Tibial nerve (tissue), 4 donors: ENCODE measurements around the gene ZNF2. TPM values are rescaled to one million over a fixed set of nuclear protein-coding genes. Genes with fewer than 3 reads are reported as not detected.

Experiments used
- DNase-seq, 2 donors: peaks; one replicate each; pipeline ENCODE4 v3.0.0-alpha.2; 2019; ENCODE audit warnings: low spot score in 2 of 2
- H3K27ac ChIP-seq, 4 donors: fragments of 200-600 bp; sonication (generic) in 3 of 4; one replicate each; pipeline ENCODE4 v1.5.1; 2017 to 2019; ENCODE audit warnings: mild to moderate bottlenecking in 1 of 4
- H3K27me3 ChIP-seq, 2 donors: fragments of 200-600 bp; sonication (generic) in 1 of 2; one replicate each; pipeline versions ENCODE4 v1.5.1 to v1.6.0; 2017 to 2019
- H3K36me3 ChIP-seq, 3 donors: fragments of 200-600 bp; sonication (generic); one replicate each; pipeline ENCODE4 v1.5.1; 2018 to 2019
- H3K4me1 ChIP-seq, 4 donors: fragments of 200-600 bp; sonication (generic) in 3 of 4; one replicate each; pipeline ENCODE4 v1.5.1; 2017 to 2019
- H3K4me3 ChIP-seq, 4 donors: fragments of 200-600 bp; sonication (generic) in 3 of 4; one replicate each; pipeline ENCODE4 v1.5.1; 2017 to 2019; ENCODE audit warnings: mild to moderate bottlenecking in 1 of 4, moderate library complexity in 1 of 4
- H3K9me3 ChIP-seq, 4 donors: fragments of 200-600 bp; sonication (generic) in 3 of 4; one replicate each; pipeline ENCODE4 v1.5.1; 2017 to 2019
- EP300 ChIP-seq, 2 donors: sonication (generic); formaldehyde crosslinking; IDR thresholded peaks; one replicate each; pipeline ENCODE4 v1.6.1; 2017; ENCODE audit warnings: antibody characterized with exemption in 2 of 2, mild to moderate bottlenecking in 1 of 2
- POLR2A ChIP-seq, 2 donors: fragments of 450-650 bp; IDR thresholded peaks; one replicate each; pipeline ENCODE4 v1.6.1; 2017; ENCODE audit warnings: antibody characterized with exemption in 2 of 2, mild to moderate bottlenecking in 2 of 2, moderate library complexity in 2 of 2
- WGBS, 2 donors: methylation state at CpG; one replicate each; pipeline ENCODE4 v1.1.5; 2018; 5-methylcytosine and 5-hydroxymethylcytosine counted together
- total RNA-seq, 4 donors: library from RNA; depleted of rRNA; stranded (reverse); fragments of >200 nt; gene quantifications; one replicate each; pipeline ENCODE4 v1.1.0, GENCODE V29; 2016
- TF ChIP-seq, protein P1 (sequence below), 5 experiments: fragments of 200-600 bp in 3 of 5; fragments of 450-650 bp in 2 of 5; sonication (generic) in 3 of 5; IDR thresholded peaks; one replicate each; pipeline ENCODE4 v1.5.1; 2016 to 2019; ENCODE audit warnings: antibody characterized with exemption in 5 of 5, mild to moderate bottlenecking in 3 of 5, moderate library complexity in 2 of 5

The ZNF2 gene
- total RNA-seq, 4 donors from 2014 or later = 3.9 to 5.7 (median 4.9) TPM

DNA sequence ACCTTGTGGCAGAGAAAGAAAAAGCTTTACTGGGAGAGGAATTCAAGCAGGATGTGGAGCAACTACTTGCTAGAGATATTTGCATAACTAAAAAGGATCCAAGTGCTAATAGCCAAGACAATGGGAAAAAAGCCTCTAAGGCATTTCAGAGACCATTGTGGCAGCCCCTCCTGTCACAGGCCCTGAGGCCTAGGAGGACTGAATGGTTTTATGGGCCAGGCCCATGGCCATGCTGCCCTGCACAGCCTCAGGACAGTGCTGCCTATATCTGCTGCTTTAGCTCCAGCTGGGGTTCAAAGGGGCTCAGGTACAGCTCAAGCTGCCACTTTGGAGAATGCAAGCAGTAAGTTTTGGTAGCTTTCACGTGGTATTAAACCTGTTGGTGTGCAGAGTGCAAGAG lies 26.9 kb upstream of the ZNF2 start:
- 83 to 88% methylated on average over 1 of the region's 1 CpG for WGBS, 2 donors
- no peaks in the 10 kb centered on the region for H3K4me1 ChIP-seq

DNA sequence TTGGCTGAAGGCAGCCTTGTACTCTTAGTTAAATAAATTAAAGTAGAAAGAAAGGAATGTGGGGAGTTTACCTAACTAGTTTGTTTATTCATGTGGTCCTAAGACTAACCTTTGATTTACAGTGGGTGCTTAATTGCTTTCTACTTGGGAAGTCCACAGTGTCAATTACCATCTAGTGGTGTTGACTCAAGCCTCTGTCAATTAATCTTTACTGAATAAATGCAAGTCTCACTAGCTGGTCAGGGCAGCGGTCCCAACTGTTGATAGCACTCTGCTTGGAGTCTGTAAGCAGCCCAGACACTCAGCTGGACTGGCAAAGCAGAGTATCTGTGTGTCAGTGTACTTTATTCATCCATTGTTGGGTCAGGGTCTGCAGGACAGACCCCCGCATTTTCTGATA lies 21.8 kb upstream of the ZNF2 start:
- DNase-seq = no peak
- TF ChIP-seq EP300 (IDR thresholded peaks at IDR 0.05) (no peak), POLR2A (IDR thresholded peaks at IDR 0.05) (no peak)
- TF ChIP-seq, protein P1, sequence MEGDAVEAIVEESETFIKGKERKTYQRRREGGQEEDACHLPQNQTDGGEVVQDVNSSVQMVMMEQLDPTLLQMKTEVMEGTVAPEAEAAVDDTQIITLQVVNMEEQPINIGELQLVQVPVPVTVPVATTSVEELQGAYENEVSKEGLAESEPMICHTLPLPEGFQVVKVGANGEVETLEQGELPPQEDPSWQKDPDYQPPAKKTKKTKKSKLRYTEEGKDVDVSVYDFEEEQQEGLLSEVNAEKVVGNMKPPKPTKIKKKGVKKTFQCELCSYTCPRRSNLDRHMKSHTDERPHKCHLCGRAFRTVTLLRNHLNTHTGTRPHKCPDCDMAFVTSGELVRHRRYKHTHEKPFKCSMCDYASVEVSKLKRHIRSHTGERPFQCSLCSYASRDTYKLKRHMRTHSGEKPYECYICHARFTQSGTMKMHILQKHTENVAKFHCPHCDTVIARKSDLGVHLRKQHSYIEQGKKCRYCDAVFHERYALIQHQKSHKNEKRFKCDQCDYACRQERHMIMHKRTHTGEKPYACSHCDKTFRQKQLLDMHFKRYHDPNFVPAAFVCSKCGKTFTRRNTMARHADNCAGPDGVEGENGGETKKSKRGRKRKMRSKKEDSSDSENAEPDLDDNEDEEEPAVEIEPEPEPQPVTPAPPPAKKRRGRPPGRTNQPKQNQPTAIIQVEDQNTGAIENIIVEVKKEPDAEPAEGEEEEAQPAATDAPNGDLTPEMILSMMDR (IDR thresholded peaks at IDR 0.05) = no peak
- H3K36me3 ChIP-seq = peaks cover 0 to 100% (median 0%) of the 10 kb centered on the region in 3 donors
- H3K4me1 ChIP-seq = no peaks in the 10 kb centered on the region
- peaks cover 0 to 100% (median 33%) of the 10 kb centered on the region in 4 donors for H3K9me3 ChIP-seq
- WGBS, 2 donors = 100% methylated on average over 2 of the region's 2 CpGs
- H3K27me3 ChIP-seq = no peaks in the 10 kb centered on the region
- H3K27ac ChIP-seq = no peak overlapping the region
- no peak overlapping the region for H3K4me3 ChIP-seq

More for the DNA sequence above, 26.9 kb upstream of the ZNF2 start:
- Histone ChIP-seq H3K36me3 (peaks cover 0 to 90% (median 0%) of the 10 kb centered on the region in 3 donors), H3K4me3 (no peak overlapping the region), H3K9me3 (peaks cover 0 to 82% (median 15%) of the 10 kb centered on the region in 4 donors), H3K27ac (no peak overlapping the region), H3K27me3 (no peaks in the 10 kb centered on the region)
- DNase-seq = no peak
- TF ChIP-seq POLR2A (IDR thresholded peaks at IDR 0.05) = no peak
- no peak for TF ChIP-seq EP300 (IDR thresholded peaks at IDR 0.05)
- TF ChIP-seq, protein P1 (IDR thresholded peaks at IDR 0.05) = no peak

DNA sequence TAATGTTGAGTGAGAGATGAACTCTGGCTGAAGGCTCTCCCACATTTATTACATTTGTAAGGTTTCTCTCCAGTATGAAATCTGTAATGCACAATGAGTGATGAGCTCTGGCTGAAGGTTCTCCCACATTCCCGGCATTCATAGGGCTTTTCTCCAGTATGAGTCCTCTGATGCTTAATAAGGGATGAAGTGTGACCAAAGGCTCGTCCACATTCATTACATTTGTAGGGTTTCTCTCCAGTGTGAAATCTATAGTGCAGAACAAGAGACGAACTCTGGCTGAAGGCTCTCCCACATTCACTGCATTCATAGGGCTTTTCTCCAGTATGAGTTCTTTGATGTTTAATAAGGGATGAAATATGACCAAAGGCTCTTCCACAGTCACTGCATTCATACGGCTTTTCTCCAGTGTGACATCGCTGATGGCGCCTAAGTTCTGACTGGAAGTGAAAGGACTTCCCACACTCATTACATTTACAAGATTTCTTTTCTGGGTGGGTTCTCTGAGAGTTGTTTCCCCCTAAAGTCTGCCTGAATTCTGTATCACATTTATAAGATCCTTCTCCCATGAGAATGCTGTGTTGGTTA lies 16.1 kb upstream of the ZNF2 start:
- H3K4me1 ChIP-seq = no peaks in the 10 kb centered on the region
- no peaks in the 10 kb centered on the region for H3K27me3 ChIP-seq
- TF ChIP-seq POLR2A (IDR thresholded peaks at IDR 0.05) = no peak
- TF ChIP-seq, protein P1 (IDR thresholded peaks at IDR 0.05) = no peak
- no peak for TF ChIP-seq EP300 (IDR thresholded peaks at IDR 0.05)
- 92 to 95% methylated on average over 6 of the region's 6 CpGs for WGBS, 2 donors
- H3K27ac ChIP-seq = no peak overlapping the region
- H3K9me3 ChIP-seq = peaks cover 0 to 99% (median 47%) of the 10 kb centered on the region in 4 donors
- DNase-seq = no peak
- H3K36me3 ChIP-seq = peaks cover 3 to 100% (median 44%) of the 10 kb centered on the region in 3 donors
- no peak overlapping the region for H3K4me3 ChIP-seq

DNA sequence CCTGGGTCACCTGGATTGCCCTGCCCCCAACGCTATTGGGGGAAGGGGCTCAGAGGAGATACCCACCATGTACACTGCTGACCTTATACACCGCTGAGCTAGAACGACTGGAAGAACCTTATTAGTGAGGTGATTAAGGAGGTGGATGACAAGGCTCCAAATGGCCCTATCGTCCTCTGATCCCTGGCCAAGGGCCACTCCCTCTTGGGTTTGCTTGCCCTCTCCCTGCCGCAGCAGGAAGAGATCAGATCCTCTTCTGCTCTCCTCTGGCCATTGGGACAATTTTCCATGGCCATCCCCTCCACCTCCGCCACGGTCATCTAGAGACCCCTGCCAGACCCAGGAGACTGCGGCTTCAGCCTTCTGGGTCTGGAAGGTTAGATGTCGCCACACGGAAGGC lies 7.2 kb upstream of the ZNF2 start:
- peaks cover 0 to 50% (median 3%) of the 10 kb centered on the region in 3 donors for H3K36me3 ChIP-seq
- WGBS, 2 donors = 64 to 65% methylated on average over 10 of the region's 10 CpGs
- H3K27ac ChIP-seq = peak overlapping the region in 3 of 4 donors; percentile 83 to 90 (median 86)
- H3K9me3 ChIP-seq = peaks cover 0 to 23% (median 6%) of the 10 kb centered on the region in 4 donors
- TF ChIP-seq, protein P1 (IDR thresholded peaks at IDR 0.05) = no peak
- no peak for TF ChIP-seq EP300 (IDR thresholded peaks at IDR 0.05)
- TF ChIP-seq POLR2A (IDR thresholded peaks at IDR 0.05) = no peak
- H3K4me1 ChIP-seq = peaks cover 0 to 32% (median 12%) of the 10 kb centered on the region in 4 donors
- DNase-seq = no peak
- no peaks in the 10 kb centered on the region for H3K27me3 ChIP-seq
- H3K4me3 ChIP-seq = peak overlapping the region; percentile 57 to 90 (median 78)

DNA sequence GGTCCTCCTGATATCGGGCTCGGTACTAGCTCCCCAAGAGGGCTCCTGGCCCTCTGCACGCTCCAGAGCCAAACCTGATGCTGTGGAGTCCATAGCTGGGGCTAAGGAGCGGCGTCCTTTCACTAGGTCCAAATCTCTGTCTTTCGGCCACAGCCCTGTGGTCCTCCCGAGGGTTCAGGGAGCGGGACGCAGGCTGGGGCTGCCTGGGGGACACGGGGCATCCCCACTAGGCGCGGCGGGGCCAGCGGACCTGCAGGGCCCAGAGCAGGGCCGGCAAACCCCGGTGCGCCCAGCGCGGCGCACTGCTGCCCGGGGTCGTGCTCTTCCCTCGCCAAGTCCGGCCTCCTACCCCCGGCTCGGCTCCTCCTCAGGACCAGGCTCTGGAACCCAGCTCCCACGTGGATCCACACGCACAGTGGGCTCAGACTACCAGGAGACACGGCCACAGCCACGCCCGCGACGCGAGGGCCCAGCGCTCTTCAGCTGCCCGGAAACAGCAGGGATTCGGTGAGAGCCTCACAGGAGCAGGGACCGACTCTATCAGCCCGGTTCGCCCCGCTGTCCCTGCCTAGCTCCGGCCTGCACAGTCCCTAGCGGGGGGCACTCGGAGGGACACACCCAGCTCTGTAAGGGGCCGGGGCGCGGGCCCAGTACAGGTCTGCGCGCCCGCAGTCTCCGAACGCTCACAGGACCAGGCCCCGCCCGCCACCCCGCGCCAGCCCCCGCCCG lies 6.6 kb upstream of the ZNF2 start:
- Histone ChIP-seq H3K9me3 (peaks cover 0 to 17% (median 5%) of the 10 kb centered on the region in 4 donors), H3K27ac (peak overlapping the region in 3 of 4 donors; percentile 83 to 90 (median 86)), H3K27me3 (no peaks in the 10 kb centered on the region), H3K4me3 (peak overlapping the region; percentile 57 to 90 (median 78)), H3K36me3 (peaks cover 0 to 44% (median under 1%) of the 10 kb centered on the region in 3 donors), H3K4me1 (peaks cover 0 to 38% (median 12%) of the 10 kb centered on the region in 4 donors)
- TF ChIP-seq EP300 (IDR thresholded peaks at IDR 0.05) = no peak
- no peak for TF ChIP-seq POLR2A (IDR thresholded peaks at IDR 0.05)
- TF ChIP-seq, protein P1 (IDR thresholded peaks at IDR 0.05) = no peak
- 0 to 1% methylated on average over 10 to 11 of the region's 58 CpGs for whole genome bisulfite sequencing, 2 donors
- peak; percentile 10 to 19 for DNase-seq
